Neural progenitor cell (in vitro differentiated cells): ENCODE results near the gene ADAMTS18.

Experiments
- CTCF ChIP-seq: fragments of 200-600 bp; sonication (generic); IDR thresholded peaks from 2 replicates; pipeline ENCODE4 v1.5.1; 2017; ENCODE audit warnings: antibody characterized with exemption, mild to moderate bottlenecking
- EZH2 ChIP-seq: fragments of 200-600 bp; sonication (generic); IDR thresholded peaks from 2 replicates; pipeline ENCODE4 v1.6.1; 2017; ENCODE audit warnings: antibody characterized with exemption, mild to moderate bottlenecking, moderate library complexity
- EZH2phosphoT487 ChIP-seq: fragments of 200-600 bp; sonication (generic); IDR thresholded peaks from 2 replicates; pipeline ENCODE4 v1.6.1; 2017; ENCODE audit warnings: antibody characterized with exemption

GRCh38 chr16:77298418-77299360, 136.1 kb downstream of the ADAMTS18 start:
- no peak for TF ChIP-seq EZH2phosphoT487
- TF ChIP-seq CTCF, result no peak
- no peak for TF ChIP-seq EZH2
